ENCODE data around the gene EXOC3.
"Not testable (repeated sequence)": the region's sequence is repeated elsewhere in the genome, so short reads cannot be mapped to it uniquely, and the experiment has no call there.

The EXOC3 gene

GRCh38 chr5:401146-402034, 41.6 kb upstream of the EXOC3 start:
- no peaks in the 10 kb centered on the region for H3K9me3 Mint-ChIP-seq
- TF ChIP-seq CTCF (IDR thresholded peaks at IDR 0.05; ENCODE audit: unreplicated experiment in 3 of 3), result no peak
- H3K36me3 Mint-ChIP-seq (ENCODE audit: low read depth), result no peaks in the 10 kb centered on the region
- no peak overlapping the region for H3K4me3 Mint-ChIP-seq
- H3K27me3 Mint-ChIP-seq (ENCODE audit: low read depth), result peaks cover 13% of the 10 kb centered on the region
- no peak overlapping the region for H3K27ac Mint-ChIP-seq
- peaks cover 17% of the 10 kb centered on the region for H3K4me1 Mint-ChIP-seq

- H3K27ac Mint-ChIP-seq; H3K36me3 Mint-ChIP-seq (ENCODE audit: low read depth); H3K9me3 Mint-ChIP-seq; H3K4me3 Mint-ChIP-seq: not testable (repeated sequence)
- Mint-ChIP-seq H3K27me3 (ENCODE audit: low read depth) (peaks cover 13% of the 10 kb centered on the region), H3K4me1 (peaks cover 17% of the 10 kb centered on the region)
Measured at GRCh38 chr5:402219-402614, 40.8 kb upstream of the EXOC3 start.

- no peak for TF ChIP-seq CTCF (IDR thresholded peaks at IDR 0.05; ENCODE audit: unreplicated experiment in 3 of 3)
- Mint-ChIP-seq H3K4me1 (peaks cover 17% of the 10 kb centered on the region), H3K27me3 (ENCODE audit: low read depth) (peaks cover 16% of the 10 kb centered on the region), H3K36me3 (ENCODE audit: low read depth) (no peaks in the 10 kb centered on the region), H3K9me3 (no peaks in the 10 kb centered on the region), H3K4me3 (no peak overlapping the region), H3K27ac (no peak overlapping the region)
Measured at GRCh38 chr5:402615-403359, 40.2 kb upstream of the EXOC3 start.

GRCh38 chr5:403995-404394, 39.0 kb upstream of the EXOC3 start:
- no peak overlapping the region for H3K27ac Mint-ChIP-seq
- H3K4me3 Mint-ChIP-seq, result no peak overlapping the region
- H3K36me3 Mint-ChIP-seq (ENCODE audit: low read depth), result no peaks in the 10 kb centered on the region
- H3K27me3 Mint-ChIP-seq (ENCODE audit: low read depth), result peaks cover 19% of the 10 kb centered on the region
- no peak for TF ChIP-seq CTCF (IDR thresholded peaks at IDR 0.05; ENCODE audit: unreplicated experiment in 3 of 3)
- H3K9me3 Mint-ChIP-seq, result no peaks in the 10 kb centered on the region
- H3K4me1 Mint-ChIP-seq, result peaks cover 17% of the 10 kb centered on the region

- H3K4me3 Mint-ChIP-seq, result no peak overlapping the region
- H3K4me1 Mint-ChIP-seq, result peaks cover 11% of the 10 kb centered on the region
- H3K36me3 Mint-ChIP-seq (ENCODE audit: low read depth), result no peaks in the 10 kb centered on the region
- H3K9me3 Mint-ChIP-seq, result no peaks in the 10 kb centered on the region
- peaks cover 19% of the 10 kb centered on the region for H3K27me3 Mint-ChIP-seq (ENCODE audit: low read depth)
- H3K27ac Mint-ChIP-seq, result no peak overlapping the region
- no peak for TF ChIP-seq CTCF (IDR thresholded peaks at IDR 0.05; ENCODE audit: unreplicated experiment in 3 of 3)
Measured at GRCh38 chr5:404666-405241, 38.2 kb upstream of the EXOC3 start.

- H3K36me3 Mint-ChIP-seq (ENCODE audit: low read depth), result no peaks in the 10 kb centered on the region
- H3K4me1 Mint-ChIP-seq, result peaks cover 4% of the 10 kb centered on the region
- no peak for TF ChIP-seq CTCF (IDR thresholded peaks at IDR 0.05; ENCODE audit: unreplicated experiment in 3 of 3)
- H3K9me3 Mint-ChIP-seq, result no peaks in the 10 kb centered on the region
- H3K27me3 Mint-ChIP-seq (ENCODE audit: low read depth), result peaks cover 14% of the 10 kb centered on the region
- H3K27ac Mint-ChIP-seq, result no peak overlapping the region
- H3K4me3 Mint-ChIP-seq, result no peak overlapping the region
Measured at GRCh38 chr5:405421-405820, 37.6 kb upstream of the EXOC3 start.

Measured in nephron (organoid).